HepG2 (cell line): ENCODE data around the gene NLRP2B. TPM values are rescaled to one million over a fixed set of nuclear protein-coding genes. Genes with fewer than 3 reads are reported as not detected.

Experiments
- ARID5B ChIP-seq: IDR thresholded peaks from 2 replicates; pipeline ENCODE4 v1.4.0; 2020; ENCODE audit warnings: mild to moderate bottlenecking, missing genetic modification reagents
- CERS6 ChIP-seq: sonication (generic); formaldehyde crosslinking; IDR thresholded peaks from 2 replicates; pipeline ENCODE4 v1.5.0; 2020; ENCODE audit warnings: missing genetic modification reagents
- CREBL2 ChIP-seq: sonication (generic); formaldehyde crosslinking; IDR thresholded peaks from 2 replicates; pipeline ENCODE4 v1.8.1; 2023; ENCODE audit warnings: missing genetic modification reagents, mild to moderate bottlenecking, borderline replicate concordance
- FOXA3 ChIP-seq: IDR thresholded peaks from 2 replicates; pipeline ENCODE4 v1.6.1; 2016; ENCODE audit warnings: missing genetic modification reagents, missing compliant biosample characterization
- FOXC1 ChIP-seq: sonication (generic); formaldehyde crosslinking; IDR thresholded peaks from 2 replicates; pipeline ENCODE4 v1.8.0; 2022; ENCODE audit warnings: mild to moderate bottlenecking, missing genetic modification reagents, borderline replicate concordance
- GMEB1 ChIP-seq: sonication (generic); formaldehyde crosslinking; IDR thresholded peaks from 2 replicates; pipeline ENCODE4 v1.5.1; 2020; ENCODE audit warnings: missing genetic modification reagents, mild to moderate bottlenecking, borderline replicate concordance
- HES4 ChIP-seq: sonication (generic); formaldehyde crosslinking; IDR thresholded peaks from 2 replicates; pipeline ENCODE4 v1.9.0; 2021; ENCODE audit warnings: mild to moderate bottlenecking, missing genetic modification reagents, borderline replicate concordance
- HNRNPH1 ChIP-seq: fragments of 200-400 bp; formaldehyde crosslinking; optimal IDR thresholded peaks from 2 replicates; pipeline ENCODE3; 2017; ENCODE audit warnings: mild to moderate bottlenecking, low read depth, low read length
- KDM1A ChIP-seq: IDR thresholded peaks from 2 replicates; pipeline ENCODE4 v1.6.1; 2016; ENCODE audit warnings: missing compliant biosample characterization
- MAFG ChIP-seq: sonication (generic); formaldehyde crosslinking; IDR thresholded peaks from 2 replicates; pipeline ENCODE4 v1.5.1; 2020; ENCODE audit warnings: mild to moderate bottlenecking, missing genetic modification reagents
- MAFK ChIP-seq, 2 experiments: IDR thresholded peaks in 1 of 2; conservative IDR thresholded peaks in 1 of 2; 2 replicates each; pipeline ENCODE4 v1.6.1; 2011; ENCODE audit warnings: improper control_type of control experiment in 2 of 2, low read length in 2 of 2
- MED1 ChIP-seq: sonication (generic); formaldehyde crosslinking; IDR thresholded peaks from 2 replicates; pipeline ENCODE4 v1.4.0; 2020; ENCODE audit warnings: missing genetic modification reagents
- NCOA1 ChIP-seq: sonication (generic); formaldehyde crosslinking; IDR thresholded peaks from 2 replicates; pipeline ENCODE4 v1.9.0; 2021; ENCODE audit warnings: missing genetic modification reagents
- NFE2 ChIP-seq: sonication (generic); formaldehyde crosslinking; IDR thresholded peaks from 2 replicates; pipeline ENCODE4 v1.4.0; 2020; ENCODE audit warnings: missing genetic modification reagents
- PITX1 ChIP-seq: sonication (generic); formaldehyde crosslinking; IDR thresholded peaks from 2 replicates; pipeline ENCODE4 v1.5.1; 2020; ENCODE audit warnings: mild to moderate bottlenecking, missing genetic modification reagents
- RCOR2 ChIP-seq: IDR thresholded peaks from 2 replicates; pipeline ENCODE4 v1.6.1; 2016; ENCODE audit warnings: missing biosample characterization, missing genetic modification reagents
- RFX1 ChIP-seq: fragments of 450-650 bp; IDR thresholded peaks from 2 replicates; pipeline ENCODE4 v1.6.1; 2017
- SNAPC2 ChIP-seq: sonication (generic); formaldehyde crosslinking; IDR thresholded peaks from 2 replicates; pipeline ENCODE4 v1.8.1; 2022; ENCODE audit warnings: mild to moderate bottlenecking, missing genetic modification reagents
- ZBTB10 ChIP-seq: sonication (generic); formaldehyde crosslinking; IDR thresholded peaks from 2 replicates; pipeline ENCODE4 v1.4.0; 2020; ENCODE audit warnings: missing genetic modification reagents, borderline replicate concordance
- ZMYM3 ChIP-seq: sonication (generic); formaldehyde crosslinking; IDR thresholded peaks from 2 replicates; pipeline ENCODE4 v1.5.1; 2020; ENCODE audit warnings: mild to moderate bottlenecking, missing genetic modification reagents
- ZNF274 ChIP-seq: sonication (generic); formaldehyde crosslinking; IDR thresholded peaks from 2 replicates; pipeline ENCODE4 v1.5.1; 2020; ENCODE audit warnings: mild to moderate bottlenecking, missing genetic modification reagents
- ZNF446 ChIP-seq: sonication (generic); formaldehyde crosslinking; IDR thresholded peaks from 2 replicates; pipeline ENCODE4 v1.5.0; 2020; ENCODE audit warnings: mild to moderate bottlenecking, missing genetic modification reagents
- ZZZ3 ChIP-seq: sonication (generic); formaldehyde crosslinking; IDR thresholded peaks from 2 replicates; pipeline ENCODE4 v1.4.0; 2020; ENCODE audit warnings: missing genetic modification reagents, mild to moderate bottlenecking, borderline replicate concordance
- polyA plus RNA-seq, 8 experiments: library from polyadenylated mRNA; depleted of rRNA in 3 of 8; stranded (reverse) in 7 of 8; unstranded in 1 of 8; fragments of >200 nt; fragmentation: Illumina TruSeq in 4 of 8; extraction: Trizol in 4 of 8; gene quantifications; 2 replicates each; pipeline versions ENCODE4 v1.2.1 to v1.2.3, GENCODE V29; 2011 to 2016; ENCODE audit warnings: low read depth in 4 of 8, missing spikeins in 1 of 8, mixed read lengths in 1 of 8; ENCODE audit not compliant: insufficient read depth in 1 of 8
- total RNA-seq, 5 experiments: library from RNA; depleted of rRNA; stranded (reverse); fragments of >200 nt; fragmentation: Illumina TruSeq; extraction: Trizol; gene quantifications; 2 replicates each; pipeline ENCODE4 v1.2.3, GENCODE V29; 2016; ENCODE audit warnings: low read depth in 1 of 5

The NLRP2B gene
- total and polyA plus RNA-seq, 2 of the 13 experiments (the other 11 are each of a cell fraction or from before 2014, with no cell fraction given): not detected

GRCh38 chrX:57643698-57644097 is 36.4 kb downstream of the NLRP2B start (continued):
- TF ChIP-seq ZNF446 (no peak), PITX1 (CRISPR knock-in tag) (no peak), CREBL2 (CRISPR knock-in tag) (no peak), NFE2 (CRISPR knock-in tag) (no peak), RCOR2 (CRISPR knock-in tag) (0 out of 2 replicates have a peak, but pooled peaks have one; percentile 21), FOXA3 (peak; percentile 87), ZBTB10 (CRISPR knock-in tag) (no peak), RFX1 (no peak), SNAPC2 (CRISPR knock-in tag) (no peak), HNRNPH1 (no peak), ARID5B (CRISPR knock-in tag) (peak; percentile 83), MAFG (CRISPR knock-in tag) (no peak), ZZZ3 (CRISPR knock-in tag) (no peak), MED1 (CRISPR knock-in tag) (0 out of 2 replicates have a peak, but pooled peaks have one; percentile 31), ZMYM3 (no peak), MAFK (conservative IDR thresholded peaks at IDR 0.05 in 1 of 2, IDR thresholded peaks at IDR 0.05 in 1 of 2; ENCODE audit: low read length in 2 of 2) (no peak), GMEB1 (CRISPR knock-in tag) (no peak), ZNF274 (CRISPR knock-in tag) (no peak), FOXC1 (CRISPR knock-in tag) (no peak), HES4 (CRISPR knock-in tag) (no peak), CERS6 (CRISPR knock-in tag) (no peak), NCOA1 (CRISPR knock-in tag) (no peak), KDM1A (no peak)
